GM19324 (cell line): ENCODE measurements around the gene DBET.
"Not testable (repeated sequence)": the region's sequence is repeated elsewhere in the genome, so short reads cannot be mapped to it uniquely, and the experiment has no call there.

Experiments
- ATAC-seq: cut with Tn5 transposase; IDR thresholded peaks from one replicate; pipeline ENCODE4 v1.9.1; 2021; ENCODE audit warnings: mild to moderate bottlenecking, moderate library complexity; ENCODE audit not compliant: unreplicated experiment, low FRiP score

Gene DBET

DNA sequence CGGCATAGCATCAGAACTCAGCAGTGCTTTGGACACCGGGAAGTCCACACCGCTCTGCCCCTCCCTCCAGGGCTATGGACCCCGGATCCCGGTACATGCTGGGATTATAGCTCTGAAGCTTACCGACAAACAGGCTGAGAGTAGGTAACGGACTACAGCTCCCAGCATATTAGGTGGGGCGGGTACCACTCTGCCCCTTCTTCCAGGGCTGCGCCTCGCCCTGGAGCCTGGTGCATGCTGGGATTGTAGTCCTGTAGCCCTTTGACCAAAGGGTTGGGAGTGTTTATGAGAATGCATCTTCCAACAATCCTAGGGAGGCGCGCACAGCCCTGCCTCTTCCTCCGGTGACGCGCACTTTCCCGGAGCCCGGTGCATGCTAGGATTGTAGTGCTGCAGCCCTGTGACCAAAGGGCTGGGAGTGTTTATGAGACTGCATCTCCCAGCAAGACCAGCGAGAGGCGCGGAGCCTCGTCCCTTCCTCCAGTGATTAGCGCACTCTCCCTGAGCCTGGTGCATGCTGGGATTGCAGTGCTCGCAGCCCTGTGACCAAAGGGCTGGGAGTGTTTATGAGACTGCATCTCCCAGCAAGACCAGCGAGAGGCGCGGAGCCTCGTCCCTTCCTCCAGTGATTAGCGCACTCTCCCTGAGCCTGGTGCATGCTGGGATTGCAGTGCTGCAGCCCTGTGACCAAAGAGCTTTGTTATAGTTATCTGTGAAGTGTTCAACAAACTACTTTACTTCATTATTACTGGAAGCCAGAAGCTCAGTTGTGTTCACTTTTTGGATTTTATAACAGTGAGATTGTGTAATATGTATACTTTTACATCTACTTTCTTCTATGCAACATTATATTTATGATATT lies 14.7 kb upstream of the DBET start:
- not testable (repeated sequence) for ATAC-seq

DNA sequence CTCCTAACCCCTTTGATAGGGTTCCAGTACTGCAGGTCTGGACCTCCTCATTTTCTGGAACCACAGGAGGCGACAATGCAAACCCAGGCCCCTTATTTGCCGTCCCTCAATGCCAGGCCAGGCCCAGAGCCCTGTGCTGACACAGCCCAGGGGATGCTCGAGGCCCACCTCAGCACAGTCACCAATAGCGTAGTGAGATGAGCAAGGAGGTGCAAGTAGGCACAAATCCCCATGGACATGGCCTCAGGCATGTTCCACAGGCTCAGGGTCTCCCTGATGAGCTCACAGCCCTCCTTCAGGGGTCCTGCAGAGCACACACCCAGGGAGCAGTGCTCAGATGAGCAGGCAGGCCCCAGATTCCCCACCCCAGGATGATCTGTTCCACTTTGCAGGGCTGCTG lies 5.3 kb upstream of the DBET start:
- not testable (repeated sequence) for ATAC-seq

DNA sequence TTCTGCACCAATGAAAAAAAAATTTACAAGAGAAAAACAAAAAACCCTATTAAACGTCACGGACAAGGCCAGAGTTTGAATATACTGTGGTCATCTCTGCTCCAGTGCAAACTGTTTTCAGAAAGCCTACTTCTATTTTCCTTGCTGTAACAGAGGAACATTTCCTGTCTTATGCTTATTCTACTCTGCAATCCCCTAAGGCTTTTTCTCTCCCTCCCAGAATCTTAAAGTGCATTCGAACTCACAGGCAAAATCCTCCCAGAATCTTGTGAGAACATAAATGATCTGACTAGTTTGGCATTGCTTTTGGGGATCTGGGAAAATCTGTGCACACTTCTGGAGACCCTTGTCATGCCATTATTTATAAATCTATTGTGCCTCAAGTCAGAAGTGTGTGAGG lies 503 bp downstream of the DBET start:
- not testable (repeated sequence) for ATAC-seq

DNA sequence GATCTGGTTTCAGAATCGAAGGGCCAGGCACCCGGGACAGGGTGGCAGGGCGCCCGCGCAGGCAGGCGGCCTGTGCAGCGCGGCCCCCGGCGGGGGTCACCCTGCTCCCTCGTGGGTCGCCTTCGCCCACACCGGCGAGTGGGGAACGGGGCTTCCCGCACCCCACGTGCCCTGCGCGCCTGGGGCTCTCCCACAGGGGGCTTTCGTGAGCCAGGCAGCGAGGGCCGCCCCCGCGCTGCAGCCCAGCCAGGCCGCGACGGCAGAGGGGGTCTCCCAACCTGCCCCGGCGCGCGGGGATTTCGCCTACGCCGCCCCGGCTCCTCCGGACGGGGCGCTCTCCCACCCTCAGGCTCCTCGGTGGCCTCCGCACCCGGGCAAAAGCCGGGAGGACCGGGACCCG lies 4.0 kb downstream of the DBET start:
- not testable (repeated sequence) for ATAC-seq

DNA sequence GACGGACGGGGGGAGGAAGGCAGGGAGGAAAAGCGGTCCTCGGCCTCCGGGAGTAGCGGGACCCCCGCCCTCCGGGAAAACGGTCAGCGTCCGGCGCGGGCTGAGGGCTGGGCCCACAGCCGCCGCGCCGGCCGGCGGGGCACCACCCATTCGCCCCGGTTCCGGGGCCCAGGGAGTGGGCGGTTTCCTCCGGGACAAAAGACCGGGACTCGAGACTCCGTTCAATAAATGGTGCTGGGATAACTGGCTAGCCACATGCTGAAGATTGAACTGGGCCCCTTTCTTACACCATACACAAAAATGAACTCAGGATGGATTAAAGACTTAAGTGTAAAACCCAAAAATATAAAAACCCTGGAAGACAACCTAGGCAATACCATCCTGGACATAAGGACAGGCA lies 28.8 kb downstream of the DBET start:
- ATAC-seq: not testable (repeated sequence)

DNA sequence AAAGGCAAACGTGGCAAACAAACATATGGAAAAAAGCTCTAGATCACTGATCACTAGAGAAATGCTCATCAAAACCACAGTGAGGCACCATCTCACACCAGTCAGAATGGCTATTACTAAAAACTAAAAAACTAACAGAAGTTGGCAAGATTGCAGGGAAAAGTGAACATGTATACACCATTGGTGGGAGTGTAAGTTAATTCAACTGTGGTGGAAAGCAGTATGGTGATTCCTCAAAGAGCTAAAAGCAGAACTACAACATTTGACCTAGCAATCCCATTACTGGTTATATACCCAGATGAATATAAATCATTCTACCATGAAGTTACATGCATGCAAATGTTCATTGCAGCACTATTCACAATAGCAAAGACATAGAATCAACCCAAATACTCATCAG lies 29.7 kb downstream of the DBET start:
- ATAC-seq: not testable (repeated sequence)

DNA sequence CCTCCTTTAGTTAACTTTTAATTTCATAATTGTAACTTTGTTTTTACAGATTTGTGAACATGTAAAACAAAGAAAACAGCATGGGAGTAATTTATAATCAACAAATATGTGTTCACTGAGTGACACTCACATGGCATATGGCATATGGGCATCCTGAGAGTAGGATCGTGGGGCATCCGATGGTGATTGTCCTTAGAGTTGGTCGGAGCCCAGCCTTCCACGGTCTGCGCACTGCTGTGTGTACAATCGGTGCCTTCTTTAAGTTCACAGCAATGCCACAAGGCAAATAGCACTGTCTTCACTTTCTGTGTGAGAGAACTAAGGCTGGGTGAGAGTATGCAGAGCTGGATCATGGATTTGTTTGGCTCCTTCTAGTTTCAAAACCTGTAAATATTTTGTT lies 31.0 kb downstream of the DBET start:
- not testable (repeated sequence) for ATAC-seq

DNA sequence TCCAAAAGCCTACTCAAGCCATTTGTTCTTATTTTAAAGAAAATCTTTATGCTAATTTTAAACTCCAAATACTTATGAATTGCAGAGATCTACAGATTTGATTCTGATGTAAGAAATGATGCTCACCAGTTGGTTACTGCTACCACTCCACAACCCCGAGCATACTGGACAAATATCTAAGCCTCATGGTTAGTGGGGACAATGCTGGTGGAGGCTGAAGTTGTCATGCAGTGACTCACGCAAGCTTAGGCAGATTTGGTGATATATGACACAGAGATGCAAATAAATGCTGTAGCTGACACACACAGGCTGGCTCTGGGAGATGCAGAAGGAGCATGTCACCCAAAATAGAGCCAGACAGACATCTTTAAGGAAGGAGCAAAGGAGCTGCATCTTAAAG lies 35.3 kb downstream of the DBET start:
- ATAC-seq: not testable (repeated sequence)

DNA sequence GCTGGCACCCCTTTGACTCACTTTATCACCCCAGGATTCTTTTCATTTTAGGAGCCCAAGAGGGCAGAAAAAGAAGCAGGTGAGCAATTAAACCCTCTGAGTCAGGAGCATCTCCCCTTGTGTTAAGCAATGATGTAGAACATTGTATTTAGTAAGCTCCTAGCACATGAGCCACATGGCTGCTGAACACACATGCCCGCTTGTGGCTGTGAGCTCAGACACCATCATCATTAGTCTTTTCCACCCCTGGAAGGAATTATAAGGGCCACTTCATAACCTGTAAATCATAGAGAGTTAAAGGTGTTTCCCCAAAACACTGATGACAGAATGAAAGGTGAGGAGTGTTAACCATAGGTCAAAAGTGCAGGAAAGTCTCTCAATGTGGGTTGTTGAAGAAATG lies 37.2 kb downstream of the DBET start:
- ATAC-seq: not testable (repeated sequence)

DNA sequence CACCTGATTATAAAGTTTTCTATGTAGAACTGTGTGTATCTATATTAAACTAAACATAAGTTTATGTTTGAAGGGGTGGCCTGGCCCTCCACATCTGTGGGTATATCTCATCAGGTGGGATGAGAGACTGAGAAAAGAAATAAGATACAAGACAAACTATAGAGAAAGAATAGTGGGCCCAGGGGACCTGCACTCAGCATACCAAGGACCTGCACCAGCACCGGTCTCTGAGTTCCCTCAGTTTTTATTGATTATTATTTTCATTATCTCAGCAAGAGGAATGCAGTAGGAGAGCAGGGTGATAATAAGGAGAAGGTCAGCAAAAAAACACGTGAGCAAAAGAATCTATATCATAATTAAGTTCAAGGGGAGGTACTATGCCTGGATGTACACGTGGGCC lies 41.9 kb downstream of the DBET start:
- ATAC-seq: not testable (repeated sequence)

DNA sequence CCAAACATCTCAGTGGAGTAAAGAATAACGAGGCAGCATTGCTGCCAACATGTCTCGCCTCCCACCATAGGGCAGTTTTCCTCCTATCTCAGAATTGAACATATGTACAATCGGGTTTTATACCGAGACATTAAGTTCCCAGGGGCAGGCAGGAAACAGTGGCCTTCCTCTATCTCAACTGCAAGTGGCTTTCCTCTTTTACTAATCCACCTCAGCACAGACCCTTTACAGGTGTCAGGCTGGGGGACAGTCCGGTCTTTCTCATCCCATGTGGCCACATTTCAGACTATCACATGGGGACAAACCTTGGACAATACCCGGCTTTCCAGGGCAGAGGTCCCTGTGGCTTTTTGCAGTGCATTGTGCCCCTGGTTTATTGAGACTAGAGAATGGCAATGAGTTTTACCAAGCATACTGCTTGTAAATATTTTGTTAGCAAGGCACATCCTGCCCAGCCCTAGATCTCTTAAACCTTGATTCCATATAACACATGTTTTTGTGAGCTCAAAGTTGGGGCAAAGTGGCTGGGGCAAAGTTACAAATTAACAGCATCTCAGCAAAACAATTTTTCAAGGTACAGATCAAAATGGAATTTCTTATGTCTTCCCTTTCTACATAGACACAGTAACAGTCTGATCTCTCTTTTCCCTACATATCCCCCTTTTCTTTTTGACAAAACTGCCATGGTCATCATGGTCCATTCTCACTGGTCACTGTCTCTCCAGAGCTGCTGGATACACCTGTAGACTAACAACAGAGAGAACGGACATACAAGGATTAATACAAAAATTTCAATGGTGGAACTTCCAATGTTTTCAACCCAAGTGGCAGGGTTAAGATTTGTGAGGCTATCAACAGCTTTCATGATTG lies 42.5 kb downstream of the DBET start:
- not testable (repeated sequence) for ATAC-seq

DNA sequence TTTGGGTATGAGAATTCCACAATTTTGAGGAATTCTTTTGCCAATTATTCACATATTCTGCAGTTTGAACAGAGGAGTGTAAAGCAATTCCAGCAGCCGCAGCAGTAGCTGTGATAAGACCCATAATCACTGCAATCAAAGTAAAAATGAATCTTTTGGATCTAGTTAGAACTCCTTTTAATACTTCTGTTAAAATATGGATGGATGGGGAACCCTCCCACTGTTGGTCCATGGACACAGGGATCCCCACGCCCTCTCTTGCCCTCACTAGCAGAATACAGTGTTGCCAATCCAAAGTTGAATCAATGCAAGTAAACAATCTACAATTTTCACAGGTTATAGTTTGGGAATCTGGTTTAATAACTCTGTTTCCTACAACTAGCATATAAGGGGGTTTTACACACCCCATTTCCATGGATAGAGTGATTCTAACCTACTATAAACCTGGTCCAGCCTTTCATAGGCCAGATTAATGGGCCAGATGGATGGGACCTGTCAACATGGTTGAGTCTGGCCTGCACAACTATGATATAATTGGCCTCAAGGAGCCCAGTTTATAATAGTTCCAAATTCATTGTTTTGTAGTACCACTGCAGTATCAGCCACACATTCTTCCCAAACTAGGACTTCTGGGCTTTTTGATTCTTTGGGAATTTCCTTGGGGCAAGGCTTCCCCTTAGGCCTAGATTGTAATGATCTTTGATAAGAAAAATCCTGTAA lies 43.6 kb downstream of the DBET start:
- ATAC-seq: not testable (repeated sequence)

DNA sequence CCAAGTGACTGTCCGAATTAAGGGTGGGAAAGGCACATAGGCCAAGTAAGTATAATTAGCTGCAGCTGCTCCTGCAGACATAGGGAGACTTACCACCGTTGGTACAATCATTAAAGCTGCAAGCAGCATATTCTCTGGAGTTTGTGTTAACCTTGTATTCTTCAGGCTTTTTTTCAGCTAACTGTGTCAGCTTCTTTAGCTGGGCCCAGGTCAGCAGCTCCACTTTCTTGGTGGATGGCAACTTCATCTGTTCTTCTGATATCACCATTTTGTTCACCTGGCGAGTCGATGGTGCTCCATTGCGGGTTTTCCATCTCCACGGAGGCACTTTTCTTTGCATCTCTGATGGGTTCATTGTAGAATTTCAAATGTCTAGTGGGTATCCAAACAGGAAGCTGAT lies 44.5 kb downstream of the DBET start:
- not testable (repeated sequence) for ATAC-seq

DNA sequence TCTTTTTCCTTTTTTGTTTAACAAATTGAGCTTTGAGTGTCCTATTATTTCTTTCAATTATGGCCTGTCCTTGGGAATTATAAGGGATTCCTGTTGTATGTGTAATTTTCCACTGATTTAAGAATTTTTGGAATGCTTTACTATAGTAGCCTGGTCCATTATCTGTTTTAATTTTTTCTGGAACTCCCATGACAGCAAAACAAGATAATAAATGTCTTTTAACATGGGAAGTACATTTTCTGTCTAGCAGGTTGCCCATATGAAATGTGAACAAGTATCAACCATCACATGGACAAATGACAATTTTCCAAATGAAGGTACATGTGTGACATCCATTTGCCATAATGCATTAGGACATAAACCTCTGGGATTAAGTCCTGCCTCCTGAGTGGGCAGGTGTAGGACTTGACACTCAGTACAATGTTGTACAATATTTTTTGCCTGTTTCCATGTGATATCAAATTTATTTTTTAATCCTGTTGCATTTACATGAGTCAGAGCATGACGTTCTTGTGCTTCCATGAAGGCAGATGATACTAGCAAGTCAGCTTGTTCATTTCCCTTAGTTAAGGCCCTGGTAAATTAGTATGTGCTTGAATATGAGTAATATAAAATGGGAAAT lies 45.2 kb downstream of the DBET start:
- ATAC-seq: not testable (repeated sequence)

DNA sequence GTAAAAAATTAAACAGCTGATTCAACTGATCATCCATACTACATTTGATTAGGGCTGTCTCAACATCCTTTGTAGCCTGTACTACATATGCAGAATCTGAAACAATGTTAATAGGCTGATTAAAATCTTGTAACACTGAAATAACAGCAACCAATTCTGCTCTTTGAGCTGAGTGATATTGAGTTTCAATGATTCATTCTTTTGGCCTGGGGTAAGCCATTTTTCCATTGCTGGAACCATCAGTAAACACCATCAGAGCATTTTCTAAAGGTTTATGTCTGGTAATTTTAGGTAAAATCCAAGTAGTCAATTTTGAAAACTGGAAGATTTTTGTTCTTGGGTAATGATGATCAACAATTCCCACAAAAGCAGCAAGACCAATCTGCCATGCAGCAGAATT lies 45.7 kb downstream of the DBET start:
- not testable (repeated sequence) for ATAC-seq

DNA sequence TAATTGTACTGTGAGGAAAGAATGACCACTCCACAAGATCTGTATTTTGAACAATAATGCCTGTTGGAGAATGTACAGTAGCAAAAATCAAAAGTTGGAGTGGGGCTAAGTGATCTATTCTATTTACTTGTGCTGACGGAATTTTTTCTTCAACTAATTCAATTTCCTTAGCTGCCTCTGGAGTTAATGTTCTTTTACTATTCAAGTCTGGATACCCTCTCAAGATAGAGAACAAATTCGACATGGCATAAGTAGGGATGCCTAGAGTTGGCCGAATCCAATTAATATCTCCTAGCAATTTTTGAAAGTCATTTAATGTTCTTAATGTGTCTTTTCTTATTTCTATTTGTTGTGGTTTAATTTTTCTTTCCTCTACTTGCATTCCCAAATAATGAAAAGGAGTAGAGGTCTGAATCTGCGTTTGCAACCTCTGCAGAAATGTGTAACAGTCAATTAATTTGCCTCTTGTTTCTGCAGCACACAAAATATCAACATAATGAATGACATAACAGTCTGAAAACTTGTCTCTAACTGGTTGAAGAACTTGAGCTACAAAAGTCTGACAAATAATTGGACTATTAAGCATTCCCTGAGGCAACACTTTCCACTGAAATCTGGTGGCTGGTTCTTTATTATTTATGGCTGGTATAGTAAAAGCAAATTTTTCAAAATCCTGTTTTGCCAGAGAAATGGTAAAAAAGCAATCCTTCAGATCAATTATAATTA lies 46.4 kb downstream of the DBET start:
- ATAC-seq: not testable (repeated sequence)

DNA sequence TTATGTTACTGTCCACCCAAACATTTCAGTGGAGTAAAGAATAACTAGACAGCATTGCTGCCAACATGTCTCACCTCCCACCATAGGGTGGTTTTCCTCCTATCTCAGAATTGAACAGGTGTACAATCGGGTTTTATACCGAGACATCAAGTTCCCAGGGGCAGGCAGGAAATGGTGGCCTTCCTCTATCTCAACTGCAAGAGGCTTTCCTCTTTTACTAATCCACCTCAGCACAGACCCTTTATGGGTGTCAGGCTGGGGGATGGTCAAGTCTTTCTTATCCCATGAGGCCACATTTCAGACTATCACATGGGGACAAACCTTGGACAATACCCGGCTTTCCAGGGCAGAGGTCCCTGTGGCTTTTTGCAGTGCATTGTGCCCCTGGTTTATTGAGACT lies 48.6 kb downstream of the DBET start:
- not testable (repeated sequence) for ATAC-seq

DNA sequence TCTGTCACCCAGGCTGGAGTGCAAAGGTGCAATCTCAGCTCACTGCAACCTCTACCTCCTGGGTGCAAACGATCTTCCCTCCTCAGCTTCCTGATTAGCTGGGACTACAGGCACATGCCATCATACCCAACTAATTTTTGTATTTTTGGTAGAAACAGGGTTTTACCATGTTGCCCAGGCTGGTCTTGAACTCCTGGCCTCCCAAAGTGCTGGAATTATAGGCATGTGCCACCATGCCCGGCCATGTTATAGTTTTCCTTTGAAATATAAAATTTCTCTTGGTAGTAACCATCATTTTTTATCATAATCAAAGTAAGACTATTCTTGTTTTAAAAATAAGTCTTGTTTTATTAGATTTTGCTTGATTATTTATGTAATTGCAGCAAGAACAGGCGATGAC lies 50.7 kb downstream of the DBET start:
- not testable (repeated sequence) for ATAC-seq
